Activated naive CD8-positive, alpha-beta T cell treated with anti-CD3 and anti-CD28 coated beads, Interleukin-2, amount 50 U/mL, for 16 hours (primary cell): ENCODE data around the gene SDSL.

Source experiments
- DNase-seq: peaks from one replicate; pipeline ENCODE4 v3.0.0-alpha.2; 2020; ENCODE audit warnings: low read depth, low spot score

Gene SDSL

DNA sequence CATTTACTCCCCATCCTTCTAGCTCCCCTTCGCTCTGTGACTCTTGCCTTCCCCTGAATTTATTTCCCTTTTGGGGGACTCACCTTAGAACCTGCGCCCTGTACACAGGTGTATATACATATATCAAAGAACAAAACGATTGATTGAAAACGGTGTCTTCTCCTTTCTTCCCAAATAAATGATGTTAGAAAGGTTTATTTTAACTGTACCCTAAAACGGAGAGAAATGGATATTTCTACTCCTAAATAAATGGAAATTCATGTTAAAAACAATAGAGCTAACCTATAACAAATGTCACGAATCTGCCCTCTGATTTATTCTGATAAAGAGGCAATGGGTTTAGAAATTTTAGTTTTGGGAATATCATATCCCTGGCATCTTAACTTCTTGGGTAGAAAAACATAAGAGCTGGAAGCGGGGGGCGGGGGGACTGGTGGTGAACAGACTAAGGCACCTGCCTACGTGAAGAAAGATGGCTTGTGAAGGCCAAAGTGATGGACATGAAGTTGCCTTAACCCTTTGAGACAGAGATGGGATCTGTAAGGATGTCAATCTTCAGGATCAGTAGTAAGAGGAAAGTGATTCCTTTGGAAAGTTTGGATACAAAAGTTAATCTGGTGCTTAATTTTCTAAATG lies 58.3 kb downstream of the SDSL start:
- no peak for DNase-seq

DNA sequence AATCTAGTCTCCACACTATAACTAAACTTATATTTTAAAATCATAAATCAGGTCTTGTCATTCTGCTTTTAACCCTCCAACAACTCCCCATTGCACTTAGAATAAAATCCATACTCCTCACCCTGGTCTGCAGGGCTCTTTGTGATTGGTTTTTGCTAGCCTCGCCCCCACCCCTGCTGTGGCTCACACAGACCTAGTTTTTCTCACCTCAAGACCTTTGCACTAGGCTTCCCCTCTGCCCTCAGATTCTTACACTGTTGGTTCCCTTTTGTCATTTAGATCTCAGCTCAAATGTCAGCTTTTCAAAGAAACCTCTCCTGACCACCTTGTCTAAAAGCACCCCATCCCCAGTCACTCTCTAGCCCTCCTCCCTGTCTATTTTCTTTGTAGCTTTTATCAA lies 60.2 kb downstream of the SDSL start:
- DNase-seq: no peak

DNA sequence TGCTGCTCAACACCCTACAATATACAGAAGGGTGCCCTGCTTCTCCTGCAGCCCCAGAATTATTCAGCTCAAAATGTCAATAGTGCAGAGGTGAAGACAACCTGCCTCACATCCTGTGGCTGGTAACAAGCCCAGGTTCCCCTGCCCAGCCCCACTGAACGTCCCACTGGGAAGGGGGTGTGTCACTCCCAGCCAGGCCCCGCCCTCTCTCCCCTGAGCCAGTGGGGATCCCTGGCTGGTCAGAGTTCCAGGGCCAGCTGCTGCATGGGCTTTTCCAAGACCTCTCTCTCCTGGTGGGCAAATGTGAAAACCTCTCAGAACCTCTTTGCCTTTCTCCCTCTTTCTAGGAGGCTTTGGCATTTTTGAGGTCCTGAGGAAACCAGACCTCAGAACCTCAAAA lies 63.1 kb downstream of the SDSL start:
- no peak for DNase-seq

- no peak for DNase-seq
Measured at GRCh38 chr12:113486722-113487121, 64.5 kb downstream of the SDSL start.
